ENCODE results near the gene TBC1D5.

DNA sequence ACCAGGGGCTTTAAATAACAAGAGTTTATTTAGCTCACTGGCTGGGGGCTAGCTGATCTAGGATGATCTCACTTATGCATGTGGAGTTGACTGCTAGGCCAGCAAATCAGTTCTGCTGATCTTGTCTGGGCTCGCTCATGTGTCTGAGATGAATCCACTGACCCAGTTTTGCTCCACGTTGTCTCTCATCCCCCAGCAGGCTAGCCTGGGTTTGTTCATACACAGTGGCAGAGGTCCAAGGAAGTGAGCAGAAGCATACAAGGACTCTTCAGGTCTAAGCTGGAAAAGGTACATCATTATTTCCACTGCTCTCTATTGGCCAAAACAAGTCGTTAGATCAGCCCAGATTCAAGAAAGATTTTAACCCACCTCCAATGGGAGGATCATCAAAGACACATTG lies 619.7 kb downstream of the TBC1D5 start:
- TF ChIP-seq ZNF70 (CRISPR knock-in tag; IDR thresholded peaks at IDR 0.05) (no peak), ZNF565 (CRISPR knock-in tag; conservative IDR thresholded peaks at IDR 0.05; ENCODE audit: low read depth) (no peak)

All from SK-N-SH treated with all-trans-retinoic acid at 6 μM for 48 hours (cell line).